ENCODE results near the gene OSBPL7.

Gene OSBPL7

DNA sequence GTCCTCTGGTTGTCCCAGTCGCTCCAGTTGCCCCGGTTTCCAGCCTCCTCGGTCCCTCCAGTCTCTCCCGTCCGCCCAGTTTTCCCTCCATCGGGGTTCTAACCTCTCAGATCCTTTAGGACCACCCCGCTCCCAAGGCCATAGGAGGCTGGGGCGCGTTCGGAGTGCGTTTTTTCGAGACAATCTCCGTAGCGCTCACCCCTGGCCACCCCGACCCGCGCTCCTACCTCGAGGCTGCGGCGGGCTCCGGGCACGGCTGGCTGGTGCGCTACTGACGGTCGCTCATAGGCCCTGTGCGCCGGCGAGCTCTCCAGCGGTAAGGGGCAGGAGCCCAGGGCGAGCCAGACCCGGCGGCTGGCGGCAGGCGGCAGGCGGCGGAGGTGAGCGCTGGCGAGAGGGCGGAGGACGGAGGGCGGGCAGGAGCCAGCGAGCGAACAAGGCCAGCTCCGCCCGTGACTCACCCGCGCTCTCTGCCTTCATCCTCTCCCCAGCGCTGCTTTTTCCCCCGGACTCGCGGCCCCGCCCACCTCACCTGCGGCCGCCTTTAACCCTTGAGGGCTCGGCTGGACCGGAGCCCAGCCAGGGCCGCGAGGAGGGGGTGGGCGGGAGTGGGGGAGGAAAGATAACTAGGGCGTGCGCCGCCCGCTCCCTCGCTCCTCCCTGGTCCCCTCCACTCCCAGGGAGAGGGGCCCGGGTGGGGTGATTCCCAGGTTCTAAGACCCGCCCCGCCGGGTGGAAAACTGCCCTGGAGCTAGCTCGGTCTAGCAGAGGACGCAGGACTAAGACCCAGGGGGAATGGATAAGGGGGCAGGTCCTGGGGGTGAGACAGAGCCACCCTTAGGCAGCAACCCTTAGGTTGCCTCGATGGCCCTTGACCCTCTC, 29.3 kb upstream of the OSBPL7 start, which contains the start of gene SP6:
TSS of gene SP6 (minus strand) at position 472 of the 882 bp plus-strand sequence. CDS start 2,734 bp downstream, outside the sequence.
- H3K9me3 ChIP-seq = no peaks in the 10 kb centered on the region
- H3K36me3 ChIP-seq = no peaks in the 10 kb centered on the region
- TF ChIP-seq, protein P1, sequence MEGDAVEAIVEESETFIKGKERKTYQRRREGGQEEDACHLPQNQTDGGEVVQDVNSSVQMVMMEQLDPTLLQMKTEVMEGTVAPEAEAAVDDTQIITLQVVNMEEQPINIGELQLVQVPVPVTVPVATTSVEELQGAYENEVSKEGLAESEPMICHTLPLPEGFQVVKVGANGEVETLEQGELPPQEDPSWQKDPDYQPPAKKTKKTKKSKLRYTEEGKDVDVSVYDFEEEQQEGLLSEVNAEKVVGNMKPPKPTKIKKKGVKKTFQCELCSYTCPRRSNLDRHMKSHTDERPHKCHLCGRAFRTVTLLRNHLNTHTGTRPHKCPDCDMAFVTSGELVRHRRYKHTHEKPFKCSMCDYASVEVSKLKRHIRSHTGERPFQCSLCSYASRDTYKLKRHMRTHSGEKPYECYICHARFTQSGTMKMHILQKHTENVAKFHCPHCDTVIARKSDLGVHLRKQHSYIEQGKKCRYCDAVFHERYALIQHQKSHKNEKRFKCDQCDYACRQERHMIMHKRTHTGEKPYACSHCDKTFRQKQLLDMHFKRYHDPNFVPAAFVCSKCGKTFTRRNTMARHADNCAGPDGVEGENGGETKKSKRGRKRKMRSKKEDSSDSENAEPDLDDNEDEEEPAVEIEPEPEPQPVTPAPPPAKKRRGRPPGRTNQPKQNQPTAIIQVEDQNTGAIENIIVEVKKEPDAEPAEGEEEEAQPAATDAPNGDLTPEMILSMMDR (IDR thresholded peaks at IDR 0.05; ENCODE audit: low read depth, low read length) = no peak
- DNase-seq = peak; percentile 72
- peaks cover 99% of the 10 kb centered on the region for H3K27me3 ChIP-seq
- no peaks in the 10 kb centered on the region for H3K4me1 ChIP-seq
- H3K4me3 ChIP-seq (ENCODE audit: low read depth, low read length) = no peak within 1 kb of the TSS

DNA sequence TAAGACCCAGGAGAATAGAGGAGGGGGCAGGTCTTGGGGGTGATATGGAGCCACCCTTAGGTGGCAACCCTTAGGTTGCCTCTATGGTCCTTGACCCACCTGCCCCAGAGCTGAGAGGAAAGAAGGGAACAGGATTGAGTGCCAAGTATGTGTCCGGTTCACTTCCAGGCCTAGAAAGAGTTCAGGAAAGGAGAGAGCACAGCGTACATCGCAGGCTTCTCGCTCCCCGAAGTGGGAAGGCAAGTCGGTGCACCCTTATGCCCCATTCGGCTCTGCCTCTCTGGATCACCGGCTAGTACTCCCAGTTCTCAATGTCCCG, 28.7 kb upstream of the OSBPL7 start:
- peaks cover 99% of the 10 kb centered on the region for H3K27me3 ChIP-seq
- TF ChIP-seq, protein P1 (IDR thresholded peaks at IDR 0.05; ENCODE audit: low read depth, low read length) = no peak
- no peaks in the 10 kb centered on the region for H3K4me1 ChIP-seq
- H3K36me3 ChIP-seq = no peaks in the 10 kb centered on the region
- H3K9me3 ChIP-seq = no peaks in the 10 kb centered on the region
- no peak for DNase-seq
- H3K4me3 ChIP-seq (ENCODE audit: low read depth, low read length) = no peak overlapping the region

DNA sequence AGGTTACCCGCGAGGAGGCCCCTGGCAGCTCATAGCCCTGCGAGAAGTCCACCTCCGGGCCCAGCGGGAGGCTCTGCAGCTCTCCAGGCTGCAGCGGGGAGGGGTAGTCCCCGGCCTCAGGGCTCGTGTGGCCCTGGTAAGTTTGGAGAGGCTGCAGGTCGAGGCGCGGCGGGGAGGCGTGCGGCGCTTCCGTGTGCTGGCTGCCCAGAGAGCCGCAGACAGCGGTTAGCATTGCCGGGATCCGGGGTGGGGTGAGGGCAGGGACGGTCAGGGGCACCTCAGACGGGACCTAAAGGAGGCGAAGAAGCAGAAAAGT, 26.6 kb upstream of the OSBPL7 start:
- no peak overlapping the region for H3K4me3 ChIP-seq (ENCODE audit: low read depth, low read length)
- peaks cover 3% of the 10 kb centered on the region; the same call in 1 of the 2 replicates for H3K4me1 ChIP-seq
- no peak for DNase-seq
- H3K9me3 ChIP-seq = no peaks in the 10 kb centered on the region
- H3K36me3 ChIP-seq = no peaks in the 10 kb centered on the region
- H3K27me3 ChIP-seq = peaks cover 88% of the 10 kb centered on the region
- TF ChIP-seq, protein P1 (IDR thresholded peaks at IDR 0.05; ENCODE audit: low read depth, low read length) = no peak

- H3K36me3 ChIP-seq = no peaks in the 10 kb centered on the region
- DNase-seq = no peak
- TF ChIP-seq, protein P1 (IDR thresholded peaks at IDR 0.05; ENCODE audit: low read depth, low read length) = peak; percentile 26; the same call in 1 of the 2 replicates
- no peaks in the 10 kb centered on the region for H3K9me3 ChIP-seq
- peaks cover 82% of the 10 kb centered on the region for H3K27me3 ChIP-seq
- H3K4me1 ChIP-seq = peaks cover 3% of the 10 kb centered on the region; the same call in 1 of the 2 replicates
- no peak overlapping the region for H3K4me3 ChIP-seq (ENCODE audit: low read depth, low read length)
Measured at GRCh38 chr17:47847341-47848197, 26.0 kb upstream of the OSBPL7 start.

DNA sequence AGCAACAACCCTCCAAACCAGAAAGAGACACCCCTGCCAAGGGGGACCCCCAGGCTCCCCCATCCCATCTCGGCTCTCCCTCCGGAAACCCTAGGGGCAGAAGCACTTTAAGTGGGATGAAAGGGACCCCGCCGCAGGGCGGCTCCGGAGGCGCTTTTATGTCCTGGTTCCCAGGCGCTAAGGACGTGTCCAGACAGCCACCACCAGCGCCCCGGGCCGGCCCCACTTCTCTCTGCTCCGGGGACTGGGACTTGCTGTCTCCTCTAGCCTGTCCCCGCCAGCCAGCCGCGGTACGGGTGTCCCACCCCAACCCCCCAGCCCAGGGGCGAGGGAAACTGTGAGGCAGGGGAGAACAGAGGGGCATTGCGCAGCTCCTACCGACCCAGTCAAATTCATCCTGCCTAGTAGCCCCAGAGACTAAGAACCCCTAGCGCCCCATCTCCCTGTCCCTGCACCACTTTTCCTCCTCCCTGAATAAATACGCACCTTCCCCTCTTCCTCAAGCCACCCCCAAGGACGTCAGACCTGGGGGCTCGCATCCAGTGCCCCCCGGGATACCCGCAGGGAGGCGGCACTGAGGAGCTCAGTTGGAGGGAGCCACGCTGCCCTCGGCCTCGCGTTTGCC, 25.2 kb upstream of the OSBPL7 start:
- peaks cover 3% of the 10 kb centered on the region; the same call in 1 of the 2 replicates for H3K4me1 ChIP-seq
- DNase-seq = no peak
- no peaks in the 10 kb centered on the region for H3K36me3 ChIP-seq
- H3K27me3 ChIP-seq = peaks cover 74% of the 10 kb centered on the region
- TF ChIP-seq, protein P1 (IDR thresholded peaks at IDR 0.05; ENCODE audit: low read depth, low read length) = no peak
- H3K4me3 ChIP-seq (ENCODE audit: low read depth, low read length) = no peak overlapping the region
- no peaks in the 10 kb centered on the region for H3K9me3 ChIP-seq

Data from BE2C (cell line).